ENCODE data around the gene ASCL5.

- TF ChIP-seq, protein P1, sequence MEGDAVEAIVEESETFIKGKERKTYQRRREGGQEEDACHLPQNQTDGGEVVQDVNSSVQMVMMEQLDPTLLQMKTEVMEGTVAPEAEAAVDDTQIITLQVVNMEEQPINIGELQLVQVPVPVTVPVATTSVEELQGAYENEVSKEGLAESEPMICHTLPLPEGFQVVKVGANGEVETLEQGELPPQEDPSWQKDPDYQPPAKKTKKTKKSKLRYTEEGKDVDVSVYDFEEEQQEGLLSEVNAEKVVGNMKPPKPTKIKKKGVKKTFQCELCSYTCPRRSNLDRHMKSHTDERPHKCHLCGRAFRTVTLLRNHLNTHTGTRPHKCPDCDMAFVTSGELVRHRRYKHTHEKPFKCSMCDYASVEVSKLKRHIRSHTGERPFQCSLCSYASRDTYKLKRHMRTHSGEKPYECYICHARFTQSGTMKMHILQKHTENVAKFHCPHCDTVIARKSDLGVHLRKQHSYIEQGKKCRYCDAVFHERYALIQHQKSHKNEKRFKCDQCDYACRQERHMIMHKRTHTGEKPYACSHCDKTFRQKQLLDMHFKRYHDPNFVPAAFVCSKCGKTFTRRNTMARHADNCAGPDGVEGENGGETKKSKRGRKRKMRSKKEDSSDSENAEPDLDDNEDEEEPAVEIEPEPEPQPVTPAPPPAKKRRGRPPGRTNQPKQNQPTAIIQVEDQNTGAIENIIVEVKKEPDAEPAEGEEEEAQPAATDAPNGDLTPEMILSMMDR (IDR thresholded peaks at IDR 0.05), result no peak
- no peak for TF ChIP-seq POLR2A (IDR thresholded peaks at IDR 0.05)
These were observed 7.4 kb upstream of the ASCL5 start for GRCh38 chr1:201134405-201134804.
